SK-N-SH (cell line): ENCODE results near the gene AMDHD2. TPM values are rescaled to one million over a fixed set of nuclear protein-coding genes. Genes with fewer than 3 reads are reported as not detected.

Experiments used
- CTCF ChIA-PET: fragments of 300-600, 350-600 bp; formaldehyde crosslinking; extraction: SDS; loops from one replicate; lab custom pipeline; 2021; lab: Yijun Ruan, JAX
- POLR2A ChIA-PET: fragments of 350-600 bp; sonication (Branson Sonifier 250); formaldehyde crosslinking; extraction: SDS; loops from one replicate; lab custom pipeline; 2020; ENCODE audit warnings: antibody characterized with exemption, inconsistent platforms; lab: Yijun Ruan, JAX
- DNase-seq: peaks from one replicate; pipeline ENCODE4 v3.0.0; 2012
- H2AFZ ChIP-seq: fragments of 200-600 bp; sonication (generic); 2 replicates; pipeline ENCODE4 v1.8.1; 2016; ENCODE audit warnings: antibody characterized with exemption, mild to moderate bottlenecking, low read depth
- H3F3A ChIP-seq: fragments of 200-600 bp; sonication (generic); replicated peaks from 2 replicates; pipeline ENCODE3; 2016; ENCODE audit warnings: antibody characterized with exemption, mild to moderate bottlenecking; ENCODE audit not compliant: insufficient read depth
- H3K27ac ChIP-seq, 2 experiments: fragments of 200-500 bp in 1 of 2; fragments of 200-600 bp in 1 of 2; sonication (Bioruptor generic) in 1 of 2; sonication (generic), shearing (Covaris generic) in 1 of 2; 2 replicates each; pipeline versions ENCODE4 v1.5.1 to v1.6.1; 2014 to 2016; ENCODE audit warnings: low read depth in 2 of 2, inconsistent platforms in 1 of 2, low read length in 1 of 2, mild to moderate bottlenecking in 1 of 2, mixed read lengths in 1 of 2
- H3K27me3 ChIP-seq: fragments of 200-600 bp; sonication (generic), shearing (Covaris generic); 2 replicates; pipeline ENCODE4 v1.6.1; 2016; ENCODE audit warnings: mixed run types; ENCODE audit not compliant: insufficient read depth
- H3K36me3 ChIP-seq, 2 experiments: fragments of 200-500 bp in 1 of 2; fragments of 200-600 bp in 1 of 2; sonication (Bioruptor generic) in 1 of 2; sonication (generic) in 1 of 2; replicated peaks in 1 of 2; 2 replicates each; pipeline versions ENCODE3 to v1.5.1; 2014 to 2016; ENCODE audit warnings: low read length in 1 of 2, mild to moderate bottlenecking in 1 of 2; ENCODE audit not compliant: insufficient read depth in 2 of 2, control insufficient read depth in 1 of 2
- H3K4me1 ChIP-seq, 2 experiments: fragments of 200-500 bp in 1 of 2; fragments of 200-600 bp in 1 of 2; sonication (Bioruptor generic) in 1 of 2; sonication (generic), shearing (Covaris generic) in 1 of 2; 2 replicates each; pipeline versions ENCODE4 v1.5.1 to v1.6.1; 2014 to 2016; ENCODE audit warnings: low read depth in 1 of 2, low read length in 1 of 2, mixed run types in 1 of 2; ENCODE audit not compliant: insufficient read depth in 2 of 2, control insufficient read depth in 1 of 2
- H3K4me2 ChIP-seq: fragments of 200-600 bp; sonication (generic), shearing (Covaris generic); 2 replicates; pipeline ENCODE4 v1.6.1; 2017; ENCODE audit warnings: mixed run types
- H3K4me3 ChIP-seq, 2 experiments: fragments of 200-500 bp in 1 of 2; fragments of 200-600 bp in 1 of 2; sonication (Bioruptor generic) in 1 of 2; sonication (generic), shearing (Covaris generic) in 1 of 2; 2 replicates each; pipeline versions ENCODE4 v1.5.1 to v1.8.1; 2014 to 2016; ENCODE audit warnings: low read depth in 2 of 2, inconsistent platforms in 1 of 2, low read length in 1 of 2, mild to moderate bottlenecking in 1 of 2, mixed read lengths in 1 of 2, moderate library complexity in 1 of 2
- H3K79me2 ChIP-seq: fragments of 200-600 bp; sonication (generic); 2 replicates; pipeline ENCODE4 v1.8.1; 2017; ENCODE audit warnings: mild to moderate bottlenecking; ENCODE audit not compliant: insufficient read depth
- H3K9ac ChIP-seq: fragments of 200-600 bp; sonication (generic); 2 replicates; pipeline ENCODE4 v1.6.1; 2017; ENCODE audit warnings: mixed run types
- H3K9me2 ChIP-seq: fragments of 200-600 bp; sonication (generic); 2 replicates; pipeline ENCODE4 v1.6.1; 2017; ENCODE audit warnings: mixed run types
- H3K9me3 ChIP-seq: fragments of 200-600 bp; sonication (generic); 2 replicates; pipeline ENCODE4 v1.6.1; 2017; ENCODE audit warnings: mixed run types, mild to moderate bottlenecking, moderate library complexity
- H4K20me1 ChIP-seq: fragments of 200-600 bp; sonication (generic); 2 replicates; pipeline ENCODE4 v1.6.1; 2017; ENCODE audit warnings: mild to moderate bottlenecking, mixed run types; ENCODE audit not compliant: insufficient read depth
- CHD2 ChIP-seq: fragments of 150-350 bp; IDR thresholded peaks from 2 replicates; pipeline ENCODE4 v1.6.1; 2018; ENCODE audit warnings: low read length; ENCODE audit not compliant: partially characterized antibody
- MEF2A ChIP-seq: IDR thresholded peaks from 2 replicates; pipeline ENCODE4 v1.4.0; 2012; ENCODE audit warnings: low read depth, borderline replicate concordance
- NFIC ChIP-seq: IDR thresholded peaks from 2 replicates; pipeline ENCODE4 v1.4.0; 2012; ENCODE audit warnings: borderline replicate concordance
- RFX5 ChIP-seq: IDR thresholded peaks from 2 replicates; pipeline ENCODE4 v1.6.1; 2012; ENCODE audit warnings: mild to moderate bottlenecking, improper control_type of control experiment, low read length
- SIN3A ChIP-seq: IDR thresholded peaks from 2 replicates; pipeline ENCODE4 v1.6.1; 2012; ENCODE audit warnings: low read depth, mild to moderate bottlenecking, low read length, moderate library complexity, borderline replicate concordance
- SMC3 ChIP-seq: IDR thresholded peaks from 2 replicates; pipeline ENCODE4 v1.6.1; 2012; ENCODE audit warnings: low read depth, low read length, improper control_type of control experiment
- YY1 ChIP-seq: IDR thresholded peaks from 2 replicates; pipeline ENCODE4 v1.4.0; 2012; ENCODE audit warnings: low read depth, mild to moderate bottlenecking
- WGBS: methylation state at CpG from one replicate; pipeline ENCODE4 v1.1.6; 2017; ENCODE audit warnings: low lambda C conversion rate; 5-methylcytosine and 5-hydroxymethylcytosine counted together
- polyA plus RNA-seq, 3 experiments: library from polyadenylated mRNA; depleted of rRNA; stranded (reverse); fragments of >200 nt; gene quantifications; 2 replicates each; pipeline ENCODE4 v1.2.3, GENCODE V29; 2012
- TF ChIP-seq, protein P1 (sequence below): IDR thresholded peaks from 2 replicates; pipeline ENCODE4 v1.4.0; 2012; ENCODE audit warnings: low read depth, borderline replicate concordance
- TF ChIP-seq, protein P2 (sequence below): fragments of 150-350 bp; IDR thresholded peaks from 2 replicates; pipeline ENCODE4 v1.6.1; 2016; ENCODE audit warnings: mild to moderate bottlenecking, low read depth, low read length
- TF ChIP-seq, protein P3 (sequence below): IDR thresholded peaks from 2 replicates; pipeline ENCODE4 v1.4.0; 2012; ENCODE audit warnings: low read depth
- TF ChIP-seq, protein P4 (sequence below): IDR thresholded peaks from 2 replicates; pipeline ENCODE4 v1.4.0; 2012; ENCODE audit warnings: low read depth, borderline replicate concordance

AMDHD2 gene
- polyA plus RNA-seq, 1 of the 3 experiments (the other 2 are of a cell fraction) = 38.1 TPM

DNA sequence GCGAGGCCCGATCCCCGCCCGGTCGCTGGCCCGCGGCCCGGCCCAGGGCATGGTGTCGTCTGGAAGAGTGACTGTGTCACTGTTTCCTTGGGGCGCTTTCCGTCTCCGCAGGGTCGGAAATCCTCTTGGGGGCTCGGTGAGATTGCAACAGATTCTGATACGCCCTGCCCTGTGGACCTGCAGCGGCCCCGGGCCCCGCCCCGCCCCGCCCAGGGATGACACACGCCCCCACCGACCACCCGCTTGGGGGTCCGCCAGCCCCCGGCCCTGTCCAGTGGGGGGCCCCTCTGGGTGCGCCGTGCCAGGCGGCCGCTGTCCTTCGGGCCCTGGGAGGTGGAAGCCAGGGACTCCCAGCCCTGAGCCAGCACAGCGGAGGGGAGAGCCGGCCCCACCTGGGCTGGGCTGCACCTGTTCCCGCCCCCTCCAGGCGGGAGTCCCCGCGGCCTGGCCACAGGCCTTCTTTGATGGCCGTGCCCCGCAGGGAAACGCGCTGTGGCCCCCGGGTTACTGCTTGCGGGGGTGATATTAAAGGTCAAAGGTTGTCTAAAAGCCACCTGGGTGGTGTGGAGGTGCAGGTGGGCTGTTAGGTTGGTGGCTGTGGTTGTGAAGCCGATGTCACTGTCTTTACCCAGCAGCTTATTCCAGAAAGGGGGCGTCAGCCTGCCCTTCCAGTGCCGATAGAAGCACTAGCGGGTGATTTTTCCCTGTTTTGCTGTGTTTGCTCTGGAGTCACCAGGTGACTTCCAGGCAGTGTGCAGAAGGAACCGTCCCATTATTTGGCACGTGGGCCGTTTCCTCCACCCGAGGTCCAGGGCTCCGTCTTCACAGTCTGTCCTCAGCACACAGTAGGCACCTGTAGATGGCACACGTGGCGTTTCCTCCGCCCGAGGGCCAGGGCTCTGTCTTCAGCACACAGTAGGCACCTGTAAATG is 44.5 kb upstream of the AMDHD2 start:
- Histone ChIP-seq H3K36me3 (no peaks in the 10 kb centered on the region), H3F3A (peaks cover 9% of the 10 kb centered on the region), H3K9ac (peak overlapping the region; percentile 49; the same call in 1 of the 2 replicates), H3K4me1 (peaks cover 0 to 48% of the 10 kb centered on the region in 2 experiments; a peak in 3 of 4 replicates), H3K9me2 (no peaks in the 10 kb centered on the region), H3K79me2 (peaks cover 18% of the 10 kb centered on the region), H3K27me3 (no peaks in the 10 kb centered on the region), H3K4me2 (peak overlapping the region; percentile 95), H3K27ac (peak overlapping the region in 1 of 2 experiments; percentile 65; a peak in 1 of 4 replicates), H2AFZ (no peak overlapping the region), H4K20me1 (no peaks in the 10 kb centered on the region), H3K9me3 (no peaks in the 10 kb centered on the region), H3K4me3 (peak overlapping the region; percentile 65 to 79)
- WGBS = 62% methylated on average over 17 of the region's 55 CpGs
- CTCF ChIA-PET = interaction anchor here (0.9 to 4.1 kb wide), 9 partner anchors 8 to 492 kb away, joined by 3 to 20 read pairs (median 7); partner anchors contain the start of gene GFER
- peak; percentile 63 for DNase-seq
- TF ChIP-seq, protein P1, sequence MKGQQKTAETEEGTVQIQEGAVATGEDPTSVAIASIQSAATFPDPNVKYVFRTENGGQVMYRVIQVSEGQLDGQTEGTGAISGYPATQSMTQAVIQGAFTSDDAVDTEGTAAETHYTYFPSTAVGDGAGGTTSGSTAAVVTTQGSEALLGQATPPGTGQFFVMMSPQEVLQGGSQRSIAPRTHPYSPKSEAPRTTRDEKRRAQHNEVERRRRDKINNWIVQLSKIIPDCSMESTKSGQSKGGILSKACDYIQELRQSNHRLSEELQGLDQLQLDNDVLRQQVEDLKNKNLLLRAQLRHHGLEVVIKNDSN = no peak
- TF ChIP-seq SMC3 (no peak), CHD2 (no peak), NFIC (no peak), RFX5 (no peak), SIN3A (no peak), MEF2A (no peak), YY1 (no peak)
- TF ChIP-seq, protein P2, sequence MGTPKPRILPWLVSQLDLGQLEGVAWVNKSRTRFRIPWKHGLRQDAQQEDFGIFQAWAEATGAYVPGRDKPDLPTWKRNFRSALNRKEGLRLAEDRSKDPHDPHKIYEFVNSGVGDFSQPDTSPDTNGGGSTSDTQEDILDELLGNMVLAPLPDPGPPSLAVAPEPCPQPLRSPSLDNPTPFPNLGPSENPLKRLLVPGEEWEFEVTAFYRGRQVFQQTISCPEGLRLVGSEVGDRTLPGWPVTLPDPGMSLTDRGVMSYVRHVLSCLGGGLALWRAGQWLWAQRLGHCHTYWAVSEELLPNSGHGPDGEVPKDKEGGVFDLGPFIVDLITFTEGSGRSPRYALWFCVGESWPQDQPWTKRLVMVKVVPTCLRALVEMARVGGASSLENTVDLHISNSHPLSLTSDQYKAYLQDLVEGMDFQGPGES = no peak
- TF ChIP-seq, protein P3, sequence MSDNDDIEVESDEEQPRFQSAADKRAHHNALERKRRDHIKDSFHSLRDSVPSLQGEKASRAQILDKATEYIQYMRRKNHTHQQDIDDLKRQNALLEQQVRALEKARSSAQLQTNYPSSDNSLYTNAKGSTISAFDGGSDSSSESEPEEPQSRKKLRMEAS = no peak
- TF ChIP-seq, protein P4, sequence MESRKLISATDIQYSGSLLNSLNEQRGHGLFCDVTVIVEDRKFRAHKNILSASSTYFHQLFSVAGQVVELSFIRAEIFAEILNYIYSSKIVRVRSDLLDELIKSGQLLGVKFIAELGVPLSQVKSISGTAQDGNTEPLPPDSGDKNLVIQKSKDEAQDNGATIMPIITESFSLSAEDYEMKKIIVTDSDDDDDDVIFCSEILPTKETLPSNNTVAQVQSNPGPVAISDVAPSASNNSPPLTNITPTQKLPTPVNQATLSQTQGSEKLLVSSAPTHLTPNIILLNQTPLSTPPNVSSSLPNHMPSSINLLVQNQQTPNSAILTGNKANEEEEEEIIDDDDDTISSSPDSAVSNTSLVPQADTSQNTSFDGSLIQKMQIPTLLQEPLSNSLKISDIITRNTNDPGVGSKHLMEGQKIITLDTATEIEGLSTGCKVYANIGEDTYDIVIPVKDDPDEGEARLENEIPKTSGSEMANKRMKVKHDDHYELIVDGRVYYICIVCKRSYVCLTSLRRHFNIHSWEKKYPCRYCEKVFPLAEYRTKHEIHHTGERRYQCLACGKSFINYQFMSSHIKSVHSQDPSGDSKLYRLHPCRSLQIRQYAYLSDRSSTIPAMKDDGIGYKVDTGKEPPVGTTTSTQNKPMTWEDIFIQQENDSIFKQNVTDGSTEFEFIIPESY = no peak
- POLR2A ChIA-PET = interaction anchor here (1.0 to 1.4 kb wide), 3 partner anchors 7 to 45 kb away, joined by 4 to 6 read pairs (median 5); no protein-coding TSS in a partner anchor
